Ishikawa (cell line): ENCODE measurements around the gene PWP2.

ENCODE experiments used
- CEBPB ChIP-seq: IDR thresholded peaks from 2 replicates; pipeline ENCODE4 v1.6.1; 2012
- CREB1 ChIP-seq: IDR thresholded peaks from 2 replicates; pipeline ENCODE4 v1.6.1; 2012; ENCODE audit warnings: low read depth
- EGR1 ChIP-seq: IDR thresholded peaks from 2 replicates; pipeline ENCODE4 v1.6.1; 2012
- EP300 ChIP-seq: IDR thresholded peaks from 2 replicates; pipeline ENCODE4 v1.6.1; 2012; ENCODE audit warnings: borderline replicate concordance
- FOXM1 ChIP-seq: IDR thresholded peaks from 2 replicates; pipeline ENCODE4 v1.6.1; 2012; ENCODE audit warnings: low read depth, borderline replicate concordance
- MAX ChIP-seq: IDR thresholded peaks from 2 replicates; pipeline ENCODE4 v1.6.1; 2012
- NFIC ChIP-seq: IDR thresholded peaks from 2 replicates; pipeline ENCODE4 v1.6.1; 2012
- RAD21 ChIP-seq: IDR thresholded peaks from 2 replicates; pipeline ENCODE4 v1.6.1; 2012; ENCODE audit warnings: low read depth
- REST ChIP-seq: IDR thresholded peaks from 2 replicates; pipeline ENCODE4 v1.6.1; 2012; ENCODE audit warnings: low read depth, mild to moderate bottlenecking
- TAF1 ChIP-seq: IDR thresholded peaks from 2 replicates; pipeline ENCODE4 v1.6.1; 2012; ENCODE audit warnings: low read depth, mild to moderate bottlenecking
- TCF12 ChIP-seq: IDR thresholded peaks from 2 replicates; pipeline ENCODE4 v1.6.1; 2012; ENCODE audit warnings: low read depth
- TEAD4 ChIP-seq: IDR thresholded peaks from 2 replicates; pipeline ENCODE4 v1.6.1; 2012
- USF1 ChIP-seq: IDR thresholded peaks from 2 replicates; pipeline ENCODE4 v1.6.1; 2012
- YY1 ChIP-seq: IDR thresholded peaks from 2 replicates; pipeline ENCODE4 v1.6.1; 2012; ENCODE audit warnings: low read depth
- ZBTB7A ChIP-seq: IDR thresholded peaks from 2 replicates; pipeline ENCODE4 v1.6.1; 2012; ENCODE audit warnings: low read depth

Gene PWP2

GRCh38 chr21:44066116-44066515, 41.1 kb upstream of the PWP2 start:
- TF ChIP-seq YY1 (no peak), USF1 (no peak), TCF12 (no peak), CREB1 (no peak), FOXM1 (no peak), EGR1 (no peak), TEAD4 (no peak), RAD21 (no peak), NFIC (no peak)

GRCh38 chr21:44067011-44067839, 40.0 kb upstream of the PWP2 start:
- no peak for TF ChIP-seq MAX
- TF ChIP-seq EP300, result no peak
- TF ChIP-seq TCF12, result no peak
- TF ChIP-seq NFIC, result no peak
- no peak for TF ChIP-seq USF1
- TF ChIP-seq ZBTB7A, result no peak
- no peak for TF ChIP-seq CEBPB

GRCh38 chr21:44070391-44070790, 36.8 kb upstream of the PWP2 start:
- TF ChIP-seq MAX (no peak), CEBPB (no peak), EP300 (no peak), USF1 (no peak), RAD21 (no peak), TEAD4 (no peak), EGR1 (no peak), TCF12 (no peak)

- TF ChIP-seq YY1 (no peak), MAX (no peak), EGR1 (no peak), ZBTB7A (no peak)
These were observed 35.7 kb upstream of the PWP2 start for GRCh38 chr21:44071359-44072104.

GRCh38 chr21:44072111-44072510, 35.1 kb upstream of the PWP2 start:
- TF ChIP-seq ZBTB7A (no peak), EGR1 (no peak), NFIC (no peak), RAD21 (no peak), CREB1 (no peak), TCF12 (no peak)

GRCh38 chr21:44074315-44074958, 32.8 kb upstream of the PWP2 start:
- TF ChIP-seq ZBTB7A (no peak), YY1 (no peak), TCF12 (no peak), NFIC (no peak), RAD21 (no peak)

- TF ChIP-seq NFIC (no peak), YY1 (no peak), USF1 (no peak), TCF12 (no peak), MAX (no peak), ZBTB7A (no peak), RAD21 (no peak), TEAD4 (no peak), REST (no peak), CREB1 (no peak), TAF1 (no peak), EGR1 (no peak), CEBPB (no peak), FOXM1 (no peak), EP300 (no peak)
These were observed 30.9 kb upstream of the PWP2 start for GRCh38 chr21:44076316-44076715.
